T-helper 1 cell treated with Interleukin-12 subunit alpha and Interleukin-12 subunit beta and Interleukin-4 antibody, amounts not matched to agents 30 μg/mL and 1 μg/mL, for 36 hours (primary cell): Measurements from ENCODE around the gene CRYZ.
"Not testable (repeated sequence)": the region's sequence is repeated elsewhere in the genome, so short reads cannot be mapped to it uniquely, and the experiment has no call there.

ENCODE experiments used
- H3K27ac Mint-ChIP-seq: one replicate; pipeline ENCODE4 v1.8.0; 2021; ENCODE audit warnings: mild to moderate bottlenecking, mixed read lengths
- H3K27me3 Mint-ChIP-seq: one replicate; pipeline ENCODE4 v1.8.0; 2021; ENCODE audit warnings: low read depth, mixed read lengths
- H3K36me3 Mint-ChIP-seq: one replicate; pipeline ENCODE4 v1.8.0; 2021; ENCODE audit warnings: low read depth, mixed read lengths
- H3K4me1 Mint-ChIP-seq: one replicate; pipeline ENCODE4 v1.8.0; 2021; ENCODE audit warnings: low read depth, mixed read lengths
- H3K4me3 Mint-ChIP-seq: one replicate; pipeline ENCODE4 v1.8.0; 2021; ENCODE audit warnings: mild to moderate bottlenecking, moderate library complexity, mixed read lengths
- H3K9me3 Mint-ChIP-seq: one replicate; pipeline ENCODE4 v1.8.0; 2021; ENCODE audit warnings: mixed read lengths

The CRYZ gene

GRCh38 chr1:74681449-74681848, 51.4 kb downstream of the CRYZ start:
- Mint-ChIP-seq H3K27ac (no peak overlapping the region), H3K4me3 (no peak overlapping the region), H3K36me3 (no peaks in the 10 kb centered on the region), H3K9me3 (no peaks in the 10 kb centered on the region), H3K4me1 (peaks cover 4% of the 10 kb centered on the region), H3K27me3 (peaks cover 30% of the 10 kb centered on the region)

GRCh38 chr1:74681001-74681400, 51.8 kb downstream of the CRYZ start:
- H3K27me3 Mint-ChIP-seq, result peaks cover 25% of the 10 kb centered on the region
- no peak overlapping the region for H3K4me3 Mint-ChIP-seq
- peaks cover 4% of the 10 kb centered on the region for H3K4me1 Mint-ChIP-seq
- H3K9me3 Mint-ChIP-seq, result no peaks in the 10 kb centered on the region
- H3K36me3 Mint-ChIP-seq, result no peaks in the 10 kb centered on the region
- no peak overlapping the region for H3K27ac Mint-ChIP-seq

- Mint-ChIP-seq H3K9me3 (no peaks in the 10 kb centered on the region), H3K36me3 (no peaks in the 10 kb centered on the region), H3K4me3 (no peak overlapping the region), H3K27ac (no peak overlapping the region), H3K4me1 (peaks cover 4% of the 10 kb centered on the region), H3K27me3 (peaks cover 23% of the 10 kb centered on the region)
Measured at GRCh38 chr1:74679811-74680210, 53.0 kb downstream of the CRYZ start.

- no peaks in the 10 kb centered on the region for H3K36me3 Mint-ChIP-seq
- H3K4me3 Mint-ChIP-seq, result no peak overlapping the region
- H3K9me3 Mint-ChIP-seq, result no peaks in the 10 kb centered on the region
- H3K4me1 Mint-ChIP-seq, result peaks cover 4% of the 10 kb centered on the region
- H3K27ac Mint-ChIP-seq, result no peak overlapping the region
- peaks cover 29% of the 10 kb centered on the region for H3K27me3 Mint-ChIP-seq
Measured at GRCh38 chr1:74677926-74678325, 54.9 kb downstream of the CRYZ start.

GRCh38 chr1:74674278-74675048, 58.4 kb downstream of the CRYZ start:
- Mint-ChIP-seq H3K9me3 (no peaks in the 10 kb centered on the region), H3K27me3 (peaks cover 35% of the 10 kb centered on the region), H3K4me1 (no peaks in the 10 kb centered on the region), H3K4me3 (no peak overlapping the region), H3K36me3 (no peaks in the 10 kb centered on the region), H3K27ac (no peak overlapping the region)

- Mint-ChIP-seq H3K4me1 (no peaks in the 10 kb centered on the region), H3K27me3 (peaks cover 35% of the 10 kb centered on the region), H3K9me3 (no peaks in the 10 kb centered on the region), H3K36me3 (no peaks in the 10 kb centered on the region), H3K27ac (no peak within 1 kb of the TSS), H3K4me3 (no peak within 1 kb of the TSS)
Measured at GRCh38 chr1:74673351-74674111, 59.3 kb downstream of the CRYZ start, which contains the start of gene ERICH3. TSS of gene ERICH3 (minus strand) at chr1:74673792. CDS start at chr1:74673519, 273 bp downstream.

GRCh38 chr1:74670866-74671265, 62.0 kb downstream of the CRYZ start:
- H3K27me3 Mint-ChIP-seq, result peaks cover 29% of the 10 kb centered on the region
- not testable (repeated sequence) for H3K9me3 Mint-ChIP-seq, H3K4me3 Mint-ChIP-seq, H3K4me1 Mint-ChIP-seq, H3K27ac Mint-ChIP-seq, H3K36me3 Mint-ChIP-seq
